Measurements from ENCODE around the gene GPR155. TPM values are rescaled to one million over a fixed set of nuclear protein-coding genes. Genes with fewer than 3 reads are reported as not detected.
"Not testable (repeated sequence)": the region's sequence is repeated elsewhere in the genome, so short reads cannot be mapped to it uniquely, and the experiment has no call there.

Gene GPR155
- total RNA-seq, 4 donors from 2014 or later: 1.8 to 48.7 (median 3.2) TPM

- Histone ChIP-seq H3K36me3 (peaks cover 0 to 8% (median 0%) of the 10 kb centered on the region in 3 donors), H3K27me3 (no peaks in the 10 kb centered on the region), H3K4me1 (no peaks in the 10 kb centered on the region), H3K27ac (no peak overlapping the region), H3K9me3 (no peaks in the 10 kb centered on the region), H3K4me3 (no peak overlapping the region)
- no peak for DNase-seq
- TF ChIP-seq POLR2A (IDR thresholded peaks at IDR 0.05) (no peak), CTCF (IDR thresholded peaks at IDR 0.05) (no peak)
These were observed 58.6 kb downstream of the GPR155 start for GRCh38 chr2:174428214-174428613.

GRCh38 chr2:174412256-174412655 is 74.6 kb downstream of the GPR155 start:
- H3K27me3 ChIP-seq: no peaks in the 10 kb centered on the region
- H3K4me1 ChIP-seq: no peaks in the 10 kb centered on the region
- H3K27ac ChIP-seq: no peak overlapping the region
- no peak overlapping the region for H3K4me3 ChIP-seq
- DNase-seq: no peak
- peaks cover 0 to 5% (median 0%) of the 10 kb centered on the region in 3 donors for H3K36me3 ChIP-seq
- H3K9me3 ChIP-seq: no peaks in the 10 kb centered on the region
- TF ChIP-seq CTCF (IDR thresholded peaks at IDR 0.05): no peak
- no peak for TF ChIP-seq POLR2A (IDR thresholded peaks at IDR 0.05)

- not testable (repeated sequence) for DNase-seq, H3K27me3 ChIP-seq, H3K9me3 ChIP-seq, H3K36me3 ChIP-seq, H3K4me1 ChIP-seq, H3K4me3 ChIP-seq, H3K27ac ChIP-seq
These were observed 76.8 kb downstream of the GPR155 start for GRCh38 chr2:174410039-174410438.

- H3K27me3 ChIP-seq: no peaks in the 10 kb centered on the region
- TF ChIP-seq POLR2A (IDR thresholded peaks at IDR 0.05) (no peak), CTCF (IDR thresholded peaks at IDR 0.05) (no peak)
- H3K9me3 ChIP-seq: no peaks in the 10 kb centered on the region
- peaks cover 0 to 23% (median 0%) of the 10 kb centered on the region in 3 donors for H3K36me3 ChIP-seq
- H3K4me1 ChIP-seq: no peaks in the 10 kb centered on the region
- no peak for DNase-seq
- no peak overlapping the region for H3K4me3 ChIP-seq
- no peak overlapping the region for H3K27ac ChIP-seq
These were observed 83.2 kb downstream of the GPR155 start for GRCh38 chr2:174403628-174404027.

GRCh38 chr2:174400853-174401252 is 86.0 kb downstream of the GPR155 start:
- no peaks in the 10 kb centered on the region for H3K9me3 ChIP-seq
- H3K27me3 ChIP-seq: no peaks in the 10 kb centered on the region
- DNase-seq: no peak
- H3K4me3 ChIP-seq: no peak overlapping the region
- TF ChIP-seq CTCF (IDR thresholded peaks at IDR 0.05) (no peak), POLR2A (IDR thresholded peaks at IDR 0.05) (no peak)
- no peaks in the 10 kb centered on the region for H3K4me1 ChIP-seq
- H3K36me3 ChIP-seq: peaks cover 0 to 23% (median 0%) of the 10 kb centered on the region in 3 donors
- H3K27ac ChIP-seq: no peak overlapping the region

- no peak for DNase-seq
- H3K27me3 ChIP-seq: no peaks in the 10 kb centered on the region
- TF ChIP-seq POLR2A (IDR thresholded peaks at IDR 0.05) (no peak), CTCF (IDR thresholded peaks at IDR 0.05) (no peak)
- H3K9me3 ChIP-seq: no peaks in the 10 kb centered on the region
- H3K36me3 ChIP-seq: peaks cover 0 to 23% (median 0%) of the 10 kb centered on the region in 3 donors
- H3K27ac ChIP-seq: no peak overlapping the region
- no peak overlapping the region for H3K4me3 ChIP-seq
- H3K4me1 ChIP-seq: peaks cover 0 to 8% (median 3%) of the 10 kb centered on the region in 4 donors
These were observed 87.7 kb downstream of the GPR155 start for GRCh38 chr2:174399171-174399570.

All from Peyer's patch (tissue), 4 donors.